Stimulated activated naive CD8-positive, alpha-beta T cell treated with anti-CD3 and anti-CD28 coated beads, Interleukin-15, Interleukin-2, amounts not matched to agents 100 ng/mL and 50 ng/mL, for 24 hours (primary cell): ENCODE results near the gene GFI1B.
"Not testable (repeated sequence)": the region's sequence is repeated elsewhere in the genome, so short reads cannot be mapped to it uniquely, and the experiment has no call there.

Experiments
- H3K27ac Mint-ChIP-seq: one replicate; pipeline ENCODE4 v1.8.0; 2021; ENCODE audit warnings: mild to moderate bottlenecking, mixed read lengths
- H3K27me3 Mint-ChIP-seq: one replicate; pipeline ENCODE4 v1.8.0; 2021; ENCODE audit warnings: mixed read lengths
- H3K36me3 Mint-ChIP-seq: one replicate; pipeline ENCODE4 v1.8.0; 2021; ENCODE audit warnings: low read depth, mixed read lengths
- H3K4me1 Mint-ChIP-seq: one replicate; pipeline ENCODE4 v1.8.0; 2021; ENCODE audit warnings: low read depth, mixed read lengths
- H3K4me3 Mint-ChIP-seq: one replicate; pipeline ENCODE4 v1.8.0; 2021; ENCODE audit warnings: mild to moderate bottlenecking, mixed read lengths
- H3K9me3 Mint-ChIP-seq: one replicate; pipeline ENCODE4 v1.8.0; 2021; ENCODE audit warnings: mixed read lengths

GFI1B gene

GRCh38 chr9:132949709-132950108 is 28.8 kb upstream of the GFI1B start:
- Mint-ChIP-seq H3K4me1 (peaks cover 4% of the 10 kb centered on the region), H3K27me3 (no peaks in the 10 kb centered on the region), H3K36me3 (no peaks in the 10 kb centered on the region), H3K9me3 (no peaks in the 10 kb centered on the region), H3K27ac (no peak overlapping the region), H3K4me3 (no peak overlapping the region)

- Mint-ChIP-seq H3K9me3 (peaks cover 8% of the 10 kb centered on the region), H3K27me3 (peaks cover 4% of the 10 kb centered on the region), H3K27ac (no peak overlapping the region), H3K4me1 (no peaks in the 10 kb centered on the region), H3K4me3 (no peak overlapping the region), H3K36me3 (no peaks in the 10 kb centered on the region)
These were observed 23.4 kb upstream of the GFI1B start for GRCh38 chr9:132955123-132955522.

DNA sequence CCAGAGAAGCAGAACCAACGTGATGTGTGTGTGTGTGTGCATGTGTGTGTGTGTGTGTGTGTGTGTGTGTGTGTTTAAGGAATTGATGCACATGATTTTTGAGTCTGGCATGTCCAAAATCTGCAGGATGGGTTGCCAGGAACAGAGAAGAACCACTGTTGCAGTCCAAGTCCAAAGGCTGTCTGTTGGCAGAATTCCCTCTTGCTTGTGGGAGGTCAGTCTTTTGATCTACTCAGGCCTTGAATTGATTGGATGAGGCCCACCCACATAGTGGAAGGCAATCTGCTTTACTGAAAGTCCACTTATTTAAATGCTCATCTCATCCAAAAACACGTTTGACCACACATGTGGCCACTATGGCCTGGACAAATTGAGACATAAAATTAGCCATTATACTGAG is 22.7 kb upstream of the GFI1B start:
- Mint-ChIP-seq H3K9me3 (peaks cover 8% of the 10 kb centered on the region), H3K27ac (no peak overlapping the region), H3K27me3 (peaks cover 4% of the 10 kb centered on the region), H3K36me3 (no peaks in the 10 kb centered on the region), H3K4me1 (no peaks in the 10 kb centered on the region), H3K4me3 (no peak overlapping the region)

DNA sequence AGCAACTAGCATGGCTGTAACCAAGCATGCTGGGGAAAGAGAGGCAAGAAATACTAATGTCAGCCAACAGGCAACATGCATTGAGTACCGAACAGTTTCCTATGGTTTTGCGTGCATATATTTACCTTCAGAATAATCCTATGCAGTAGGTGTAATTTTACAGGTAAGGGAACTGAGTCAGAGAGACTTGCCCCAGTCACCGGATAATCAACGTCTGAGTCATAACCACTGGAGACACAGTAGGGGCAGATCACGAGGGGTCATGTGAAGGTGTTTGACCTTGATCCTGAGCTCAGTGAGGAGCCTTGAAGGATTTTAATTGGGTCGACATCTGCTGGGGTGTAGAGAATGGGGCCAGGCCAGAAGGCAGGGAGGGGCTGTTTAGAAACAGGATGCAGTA is 20.7 kb upstream of the GFI1B start:
- H3K4me1 Mint-ChIP-seq: no peaks in the 10 kb centered on the region
- H3K27ac Mint-ChIP-seq: no peak overlapping the region
- H3K36me3 Mint-ChIP-seq: no peaks in the 10 kb centered on the region
- peaks cover 8% of the 10 kb centered on the region for H3K9me3 Mint-ChIP-seq
- H3K4me3 Mint-ChIP-seq: no peak overlapping the region
- peaks cover 11% of the 10 kb centered on the region for H3K27me3 Mint-ChIP-seq

DNA sequence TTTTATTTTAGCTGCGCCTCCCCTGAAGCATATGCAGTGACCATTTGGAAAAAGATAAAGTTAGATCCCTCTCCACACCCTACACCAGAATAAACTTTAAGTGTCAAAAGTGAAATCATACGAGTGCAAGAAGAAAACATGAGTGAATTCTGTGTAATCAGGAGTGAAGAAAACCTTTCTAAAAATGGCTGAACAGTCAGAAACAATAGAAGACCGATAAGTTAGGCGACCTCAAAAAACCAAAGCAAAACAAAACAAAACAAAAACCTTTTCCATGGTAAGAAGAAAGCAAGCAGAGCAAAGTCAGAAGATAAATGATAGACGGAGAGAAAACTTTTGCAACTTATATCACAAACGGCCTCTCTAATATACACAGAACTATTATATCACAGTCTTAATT is 17.5 kb upstream of the GFI1B start:
- Mint-ChIP-seq H3K27ac (no peak overlapping the region), H3K9me3 (peaks cover 8% of the 10 kb centered on the region), H3K27me3 (peaks cover 11% of the 10 kb centered on the region), H3K4me3 (no peak overlapping the region), H3K4me1 (no peaks in the 10 kb centered on the region), H3K36me3 (no peaks in the 10 kb centered on the region)

GRCh38 chr9:132965478-132965877 is 13.0 kb upstream of the GFI1B start:
- Mint-ChIP-seq H3K9me3 (no peaks in the 10 kb centered on the region), H3K36me3 (no peaks in the 10 kb centered on the region), H3K27me3 (peaks cover 8% of the 10 kb centered on the region), H3K4me1 (no peaks in the 10 kb centered on the region), H3K4me3 (no peak overlapping the region), H3K27ac (no peak overlapping the region)

DNA sequence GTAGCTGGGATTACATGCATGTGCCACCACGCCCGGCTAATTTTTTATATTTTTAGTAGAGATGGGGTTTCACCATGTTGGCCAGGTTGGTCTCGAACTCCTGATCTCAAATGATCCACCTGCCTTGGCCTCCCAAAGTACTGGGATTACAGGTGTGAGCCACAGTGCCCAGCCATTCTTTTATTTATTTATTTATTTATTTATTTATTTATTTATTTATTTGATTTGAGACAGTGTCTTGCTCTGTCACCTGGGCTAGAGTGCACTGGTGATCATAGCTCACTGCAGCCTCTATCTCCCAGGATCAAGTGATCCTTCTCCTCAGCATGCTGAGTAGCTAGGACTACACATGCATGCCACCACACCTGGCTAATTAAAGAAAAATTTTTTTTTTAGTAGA is 10.6 kb upstream of the GFI1B start:
- not testable (repeated sequence) for H3K4me3 Mint-ChIP-seq, H3K36me3 Mint-ChIP-seq, H3K27me3 Mint-ChIP-seq, H3K9me3 Mint-ChIP-seq, H3K27ac Mint-ChIP-seq, H3K4me1 Mint-ChIP-seq

GRCh38 chr9:132969783-132970182 is 8.7 kb upstream of the GFI1B start:
- peaks cover 10% of the 10 kb centered on the region for H3K27me3 Mint-ChIP-seq
- H3K9me3 Mint-ChIP-seq: no peaks in the 10 kb centered on the region
- no peaks in the 10 kb centered on the region for H3K36me3 Mint-ChIP-seq
- H3K27ac Mint-ChIP-seq: no peak overlapping the region
- H3K4me3 Mint-ChIP-seq: no peak overlapping the region
- H3K4me1 Mint-ChIP-seq: no peaks in the 10 kb centered on the region

GRCh38 chr9:132970324-132971062 is 8.0 kb upstream of the GFI1B start:
- H3K27me3 Mint-ChIP-seq: peaks cover 14% of the 10 kb centered on the region
- H3K4me1 Mint-ChIP-seq: no peaks in the 10 kb centered on the region
- no peaks in the 10 kb centered on the region for H3K9me3 Mint-ChIP-seq
- H3K36me3 Mint-ChIP-seq: no peaks in the 10 kb centered on the region
- no peak overlapping the region for H3K4me3 Mint-ChIP-seq
- no peak overlapping the region for H3K27ac Mint-ChIP-seq

DNA sequence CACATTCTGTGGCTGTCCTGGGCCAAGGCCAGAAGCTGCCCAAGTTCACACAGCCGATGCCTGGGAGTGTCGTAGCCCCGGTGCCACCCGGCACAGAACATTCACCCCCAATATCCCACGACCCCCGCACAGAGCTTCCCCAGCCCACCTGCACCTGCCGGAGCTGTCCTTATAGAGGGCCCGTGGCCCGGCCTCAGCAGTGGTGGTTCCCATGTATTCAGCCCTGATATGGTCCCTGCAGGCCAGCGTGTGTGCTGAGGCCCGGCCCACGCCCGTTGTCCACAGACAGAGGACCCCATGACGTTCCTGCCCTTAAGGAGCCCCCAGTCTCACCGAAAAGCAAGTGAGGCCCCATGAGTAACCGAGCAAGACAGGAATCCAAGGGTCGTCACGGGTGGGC is 5.3 kb upstream of the GFI1B start:
- no peaks in the 10 kb centered on the region for H3K4me1 Mint-ChIP-seq
- no peaks in the 10 kb centered on the region for H3K36me3 Mint-ChIP-seq
- H3K9me3 Mint-ChIP-seq: no peaks in the 10 kb centered on the region

GRCh38 chr9:132973713-132974112 is 4.8 kb upstream of the GFI1B start:
- no peaks in the 10 kb centered on the region for H3K36me3 Mint-ChIP-seq
- no peaks in the 10 kb centered on the region for H3K9me3 Mint-ChIP-seq
- no peak overlapping the region for H3K27ac Mint-ChIP-seq
- peaks cover 32% of the 10 kb centered on the region for H3K27me3 Mint-ChIP-seq
- peaks cover 5% of the 10 kb centered on the region for H3K4me1 Mint-ChIP-seq
- no peak overlapping the region for H3K4me3 Mint-ChIP-seq

More for the DNA sequence above, 5.3 kb upstream of the GFI1B start:
- Mint-ChIP-seq H3K27ac (no peak overlapping the region), H3K27me3 (peaks cover 27% of the 10 kb centered on the region), H3K4me3 (no peak overlapping the region)

DNA sequence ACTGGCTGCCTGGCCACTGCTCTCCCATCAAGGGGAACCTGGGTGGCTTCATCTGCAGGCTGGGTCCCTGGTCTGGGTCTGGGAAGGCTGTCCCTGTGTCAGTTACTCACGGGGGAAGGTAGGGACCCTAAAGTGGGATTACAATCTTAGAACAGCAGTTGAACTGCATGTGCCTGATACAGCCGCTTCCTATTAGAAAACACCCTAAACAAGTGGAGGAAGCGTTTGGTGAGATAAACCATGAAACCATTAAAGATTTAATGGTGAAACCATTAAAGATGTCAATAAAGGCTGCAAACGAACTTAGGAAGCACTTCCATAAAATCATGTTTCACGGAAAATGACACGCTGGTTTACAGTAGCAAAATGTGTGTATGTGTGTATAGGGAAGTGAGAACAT is 2.5 kb upstream of the GFI1B start:
- H3K27ac Mint-ChIP-seq: no peak overlapping the region
- H3K4me3 Mint-ChIP-seq: no peak overlapping the region

DNA sequence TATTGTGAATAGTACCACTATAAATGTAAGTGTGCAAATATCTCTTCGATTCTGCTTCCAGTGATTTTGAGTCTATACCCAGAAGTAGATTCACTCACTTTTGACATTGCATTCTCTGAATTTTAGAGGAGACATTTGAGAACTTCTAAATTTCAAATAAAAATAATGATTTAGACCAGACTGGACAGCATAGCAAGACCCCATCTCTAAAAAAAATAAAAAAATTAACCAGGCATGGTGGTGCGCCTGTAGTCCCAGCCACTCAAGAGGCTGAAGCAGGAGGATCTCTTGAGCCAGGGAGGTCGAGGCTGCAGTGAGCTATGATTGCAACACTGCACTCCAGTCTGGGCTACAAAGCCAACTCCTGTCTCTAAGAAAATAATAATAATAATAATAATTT is 1.9 kb upstream of the GFI1B start:
- Mint-ChIP-seq H3K36me3 (no peaks in the 10 kb centered on the region), H3K9me3 (no peaks in the 10 kb centered on the region), H3K4me1 (peaks cover 6% of the 10 kb centered on the region), H3K27ac (no peak overlapping the region), H3K27me3 (peaks cover 54% of the 10 kb centered on the region), H3K4me3 (no peak overlapping the region)

More for the DNA sequence above, 2.5 kb upstream of the GFI1B start:
- peaks cover 50% of the 10 kb centered on the region for H3K27me3 Mint-ChIP-seq
- H3K9me3 Mint-ChIP-seq: no peaks in the 10 kb centered on the region
- H3K36me3 Mint-ChIP-seq: no peaks in the 10 kb centered on the region
- H3K4me1 Mint-ChIP-seq: peaks cover 6% of the 10 kb centered on the region

DNA sequence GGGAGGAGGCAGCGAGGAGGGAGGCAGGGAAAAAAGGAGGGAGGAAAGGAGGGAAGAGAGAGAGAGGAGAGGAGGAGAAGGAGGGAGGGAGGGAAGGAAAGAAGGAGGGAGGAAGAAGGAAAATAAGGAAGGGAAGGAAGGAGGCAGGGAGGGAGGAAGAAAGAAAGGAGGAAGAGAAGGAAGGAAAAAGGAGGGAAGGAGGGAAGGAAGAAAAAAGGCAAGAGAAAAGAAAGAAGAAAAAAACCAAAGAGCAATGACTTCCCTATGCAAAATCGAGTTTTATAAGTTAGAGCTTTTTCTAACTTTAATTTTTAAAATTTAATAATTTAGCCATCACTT is 413 bp upstream of the GFI1B start:
- no peaks in the 10 kb centered on the region for H3K9me3 Mint-ChIP-seq
- no peaks in the 10 kb centered on the region for H3K36me3 Mint-ChIP-seq
- H3K4me1 Mint-ChIP-seq: peaks cover 6% of the 10 kb centered on the region
- no peak overlapping the region for H3K4me3 Mint-ChIP-seq
- H3K27me3 Mint-ChIP-seq: peaks cover 58% of the 10 kb centered on the region
- no peak overlapping the region for H3K27ac Mint-ChIP-seq

GRCh38 chr9:132980157-132980556 is 1.7 kb downstream of the GFI1B start:
- Mint-ChIP-seq H3K9me3 (no peaks in the 10 kb centered on the region), H3K36me3 (no peaks in the 10 kb centered on the region), H3K4me1 (peaks cover 6% of the 10 kb centered on the region), H3K27me3 (peaks cover 48% of the 10 kb centered on the region), H3K27ac (no peak overlapping the region), H3K4me3 (no peak overlapping the region)

DNA sequence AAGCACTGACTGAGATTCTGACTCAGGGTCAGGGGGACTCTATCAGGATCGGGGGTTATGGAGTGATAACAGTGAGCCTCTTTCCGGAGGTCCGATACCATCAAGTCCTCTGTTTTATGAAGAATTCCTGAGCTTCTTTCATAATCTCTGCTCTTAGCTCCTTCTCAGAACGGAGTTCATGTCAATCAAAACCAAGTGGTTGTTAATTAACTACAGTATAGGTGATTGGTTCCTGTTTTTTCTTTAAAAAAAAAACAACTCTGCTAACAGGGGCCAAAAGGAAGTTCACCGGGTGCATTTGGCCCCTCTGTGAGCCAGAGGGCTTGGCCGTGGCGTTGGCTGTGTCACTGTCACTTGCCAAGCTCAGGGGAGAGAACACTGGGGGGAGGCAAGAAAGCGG is 4.0 kb downstream of the GFI1B start:
- H3K36me3 Mint-ChIP-seq: no peaks in the 10 kb centered on the region
- peaks cover 6% of the 10 kb centered on the region for H3K4me1 Mint-ChIP-seq
- no peak overlapping the region for H3K4me3 Mint-ChIP-seq
- peaks cover 39% of the 10 kb centered on the region for H3K27me3 Mint-ChIP-seq
- H3K27ac Mint-ChIP-seq: no peak overlapping the region
- no peaks in the 10 kb centered on the region for H3K9me3 Mint-ChIP-seq
